Keratinocyte (primary cell): ENCODE results near the gene KLHDC4. TPM values are rescaled to one million over a fixed set of nuclear protein-coding genes. Genes with fewer than 3 reads are reported as not detected.

Experiments used
- DNase-seq: peaks from one replicate; pipeline ENCODE4 v3.0.0-alpha.2; 2011; ENCODE audit warnings: low read depth, missing footprints, low spot score
- FAIRE-seq: peaks from 2 replicates; lab custom pipeline; 2011; peaks lifted over from hg19 to GRCh38; lab: Jason Lieb, UNC
- H2AFZ ChIP-seq: 2 replicates; pipeline ENCODE4 v1.6.0; 2012; ENCODE audit warnings: low read length, control low read depth, inconsistent platforms; ENCODE audit not compliant: control insufficient read depth
- H3K27ac ChIP-seq: 2 replicates; pipeline ENCODE4 v1.5.1; 2011; ENCODE audit warnings: low read length; ENCODE audit not compliant: control insufficient read depth, insufficient read depth
- H3K27me3 ChIP-seq: 3 replicates; pipeline ENCODE4 v1.6.0; 2011; ENCODE audit warnings: low read length; ENCODE audit not compliant: control insufficient read depth, insufficient read depth; ENCODE audit errors: extremely low read depth
- H3K36me3 ChIP-seq, 2 experiments: 2 replicates in 1 of 2; 3 replicates in 1 of 2; pipeline ENCODE4 v1.5.1; 2011; ENCODE audit warnings: low read length in 2 of 2, mild to moderate bottlenecking in 1 of 2; ENCODE audit not compliant: control insufficient read depth in 2 of 2, insufficient read depth in 2 of 2; ENCODE audit errors: extremely low read depth in 1 of 2
- H3K4me1 ChIP-seq: 3 replicates; pipeline ENCODE4 v1.5.1; 2011; ENCODE audit warnings: low read length; ENCODE audit not compliant: control insufficient read depth, insufficient read depth; ENCODE audit errors: extremely low read depth
- H3K4me2 ChIP-seq: 3 replicates; pipeline ENCODE4 v1.6.0; 2011; ENCODE audit warnings: low read depth, low read length; ENCODE audit not compliant: control insufficient read depth, insufficient read depth; ENCODE audit errors: extremely low read depth
- H3K4me3 ChIP-seq, 3 experiments: fragments of 200-600 bp in 1 of 3; sonication (generic) in 1 of 3; 2 replicates in 2 of 3; 3 replicates in 1 of 3; pipeline ENCODE4 v1.5.1; 2011 to 2016; ENCODE audit warnings: low read length in 3 of 3, mild to moderate bottlenecking in 3 of 3, control low read depth in 2 of 3, inconsistent platforms in 1 of 3, low read depth in 1 of 3, mixed read lengths in 1 of 3, mixed run types in 1 of 3, moderate library complexity in 1 of 3; ENCODE audit not compliant: control insufficient read depth in 2 of 3, insufficient read depth in 2 of 3; ENCODE audit errors: extremely low read depth in 1 of 3
- H3K79me2 ChIP-seq: 2 replicates; pipeline ENCODE4 v1.6.0; 2012; ENCODE audit warnings: low read length; ENCODE audit not compliant: control insufficient read depth, insufficient read depth
- H3K9ac ChIP-seq: 3 replicates; pipeline ENCODE4 v1.6.0; 2011; ENCODE audit warnings: low read length; ENCODE audit not compliant: control insufficient read depth, insufficient read depth; ENCODE audit errors: extremely low read depth
- H3K9me1 ChIP-seq: 3 replicates; pipeline ENCODE4 v1.6.0; 2011; ENCODE audit warnings: low read length; ENCODE audit not compliant: control insufficient read depth, insufficient read depth; ENCODE audit errors: extremely low read depth
- H3K9me3 ChIP-seq: 2 replicates; pipeline ENCODE4 v1.5.1; 2012; ENCODE audit warnings: low read depth, low read length; ENCODE audit not compliant: control insufficient read depth
- H4K20me1 ChIP-seq: 3 replicates; pipeline ENCODE4 v1.6.0; 2011; ENCODE audit warnings: low read length; ENCODE audit not compliant: control insufficient read depth, insufficient read depth; ENCODE audit errors: extremely low read depth
- EZH2 ChIP-seq: IDR thresholded peaks from one replicate; pipeline ENCODE4 v1.6.1; 2012; ENCODE audit warnings: inconsistent platforms, mild to moderate bottlenecking, low read length, moderate library complexity
- dilution Hi-C: fragments of 300-500 bp; cut with MboI; formaldehyde crosslinking; loops from one replicate; pipeline ENCODE4 v1.7.0; 2020; ENCODE audit warnings: low sequenced_read_pairs; ENCODE audit not compliant: extremely low pct_ligation_motif_present
- polyA plus RNA-seq, 5 experiments: library from polyadenylated mRNA; depleted of rRNA in 3 of 5; stranded (reverse) in 3 of 5; stranded (forward) in 1 of 5; unstranded in 1 of 5; fragments of >200 nt; gene quantifications; 1 replicate in 1 of 5; 2 replicates in 3 of 5; 3 replicates in 1 of 5; pipeline versions ENCODE4 v1.2.1 to v1.2.3, GENCODE V29; 2011 to 2012; ENCODE audit warnings: missing spikeins in 2 of 5, low read depth in 1 of 5, low replicate concordance in 1 of 5
- TF ChIP-seq, protein P1 (sequence below), 3 experiments: IDR thresholded peaks in 1 of 3; conservative IDR thresholded peaks in 1 of 3; optimal IDR thresholded peaks in 1 of 3; 2 replicates in 2 of 3; 3 replicates in 1 of 3; pipeline versions ENCODE3 to v1.5.1; 2011; ENCODE audit warnings: low read length in 3 of 3, mild to moderate bottlenecking in 3 of 3, moderate library complexity in 2 of 3, control low read depth in 1 of 3, inconsistent platforms in 1 of 3; ENCODE audit not compliant: insufficient read depth in 2 of 3; ENCODE audit errors: extremely low read depth in 1 of 3

KLHDC4 gene
- polyA plus RNA-seq, 1 donor (not counting 4 experiments of a cell fraction or from before 2014, with no cell fraction given): 13.4 TPM

DNA sequence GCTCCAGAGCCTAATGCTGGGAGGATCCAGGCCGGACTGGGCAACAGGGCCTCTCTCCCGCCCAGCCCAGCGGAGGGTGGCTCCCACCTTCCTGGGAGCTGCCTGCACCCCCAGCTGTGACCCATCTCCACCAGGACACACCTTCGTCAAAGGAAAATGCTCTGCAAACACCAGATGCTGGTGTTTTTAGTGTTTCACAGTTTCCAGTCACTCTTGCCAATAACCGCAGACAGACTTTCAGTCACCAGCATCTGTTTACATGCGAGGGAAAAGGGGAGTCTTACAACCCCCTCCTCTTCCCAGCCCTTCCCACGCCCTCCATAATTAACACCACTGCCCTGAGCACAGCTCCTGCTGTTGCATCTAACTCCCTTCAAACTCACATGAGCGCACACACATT lies 25.3 kb downstream of the KLHDC4 start:
- Histone ChIP-seq H3K4me1 (no peaks in the 10 kb centered on the region), H3K9me3 (no peaks in the 10 kb centered on the region), H3K27me3 (no peaks in the 10 kb centered on the region), H3K4me2 (no peak overlapping the region), H2AFZ (no peak overlapping the region), H3K4me3 (no peak overlapping the region), H3K9me1 (no peaks in the 10 kb centered on the region), H3K27ac (no peak overlapping the region), H3K36me3 (peaks cover 5 to 11% of the 10 kb centered on the region in 2 experiments), H3K79me2 (no peaks in the 10 kb centered on the region), H4K20me1 (no peaks in the 10 kb centered on the region), H3K9ac (no peak overlapping the region)
- DNase-seq: no peak
- dilution Hi-C loops: no loop called here
- no peak for TF ChIP-seq EZH2
- TF ChIP-seq, protein P1, sequence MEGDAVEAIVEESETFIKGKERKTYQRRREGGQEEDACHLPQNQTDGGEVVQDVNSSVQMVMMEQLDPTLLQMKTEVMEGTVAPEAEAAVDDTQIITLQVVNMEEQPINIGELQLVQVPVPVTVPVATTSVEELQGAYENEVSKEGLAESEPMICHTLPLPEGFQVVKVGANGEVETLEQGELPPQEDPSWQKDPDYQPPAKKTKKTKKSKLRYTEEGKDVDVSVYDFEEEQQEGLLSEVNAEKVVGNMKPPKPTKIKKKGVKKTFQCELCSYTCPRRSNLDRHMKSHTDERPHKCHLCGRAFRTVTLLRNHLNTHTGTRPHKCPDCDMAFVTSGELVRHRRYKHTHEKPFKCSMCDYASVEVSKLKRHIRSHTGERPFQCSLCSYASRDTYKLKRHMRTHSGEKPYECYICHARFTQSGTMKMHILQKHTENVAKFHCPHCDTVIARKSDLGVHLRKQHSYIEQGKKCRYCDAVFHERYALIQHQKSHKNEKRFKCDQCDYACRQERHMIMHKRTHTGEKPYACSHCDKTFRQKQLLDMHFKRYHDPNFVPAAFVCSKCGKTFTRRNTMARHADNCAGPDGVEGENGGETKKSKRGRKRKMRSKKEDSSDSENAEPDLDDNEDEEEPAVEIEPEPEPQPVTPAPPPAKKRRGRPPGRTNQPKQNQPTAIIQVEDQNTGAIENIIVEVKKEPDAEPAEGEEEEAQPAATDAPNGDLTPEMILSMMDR (optimal IDR thresholded peaks at IDR 0.05 in 1 of 3, IDR thresholded peaks at IDR 0.05 in 1 of 3, conservative IDR thresholded peaks at IDR 0.05 in 1 of 3; ENCODE audit: extremely low read depth in 1 of 3, insufficient read depth in 2 of 3, low read length in 3 of 3): no peak
- no peak for FAIRE-seq

DNA sequence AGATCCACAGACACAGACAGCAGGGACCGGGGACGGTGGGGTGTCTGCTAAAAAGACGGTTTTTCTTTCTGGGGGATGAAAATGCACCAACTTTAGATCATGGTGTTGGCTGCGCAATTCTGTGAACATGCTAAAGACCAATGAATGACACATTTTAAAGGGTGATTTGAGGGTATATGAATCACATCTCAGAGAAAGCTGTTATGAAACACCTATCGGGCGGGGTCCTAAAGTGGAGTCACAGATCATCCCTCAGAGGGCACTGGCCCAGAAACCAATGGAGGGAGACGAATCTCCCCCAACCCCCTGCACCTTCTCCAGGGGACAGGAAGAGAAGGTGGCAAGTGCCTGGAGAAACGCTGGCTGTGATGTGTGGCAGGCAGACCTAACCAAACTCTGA lies 26.0 kb downstream of the KLHDC4 start:
- peaks cover 5 to 9% of the 10 kb centered on the region in 2 experiments for H3K36me3 ChIP-seq
- DNase-seq: no peak

More for the DNA sequence above, 26.0 kb downstream of the KLHDC4 start:
- no peaks in the 10 kb centered on the region for H3K9me3 ChIP-seq
- H3K27ac ChIP-seq: no peak overlapping the region
- H2AFZ ChIP-seq: no peak overlapping the region
- no peaks in the 10 kb centered on the region for H3K9me1 ChIP-seq
- H3K4me2 ChIP-seq: no peak overlapping the region
- H3K9ac ChIP-seq: no peak overlapping the region
- no peak for FAIRE-seq
- no peak overlapping the region for H3K4me3 ChIP-seq
- no peaks in the 10 kb centered on the region for H3K4me1 ChIP-seq
- no peaks in the 10 kb centered on the region for H3K27me3 ChIP-seq
- no peaks in the 10 kb centered on the region for H3K79me2 ChIP-seq
- no peaks in the 10 kb centered on the region for H4K20me1 ChIP-seq
- dilution Hi-C loops: no loop called here
- no peak for TF ChIP-seq EZH2
- TF ChIP-seq, protein P1 (optimal IDR thresholded peaks at IDR 0.05 in 1 of 3, IDR thresholded peaks at IDR 0.05 in 1 of 3, conservative IDR thresholded peaks at IDR 0.05 in 1 of 3; ENCODE audit: extremely low read depth in 1 of 3, insufficient read depth in 2 of 3, low read length in 3 of 3): no peak
